ENCODE measurements around the gene ICOSLG. TPM values are rescaled to one million over a fixed set of nuclear protein-coding genes. Genes with fewer than 3 reads are reported as not detected.
"Not testable (repeated sequence)": the region's sequence is repeated elsewhere in the genome, so short reads cannot be mapped to it uniquely, and the experiment has no call there.

Gene ICOSLG
- total RNA-seq, 1 experiment from 2014 or later, result 1.5 TPM

DNA sequence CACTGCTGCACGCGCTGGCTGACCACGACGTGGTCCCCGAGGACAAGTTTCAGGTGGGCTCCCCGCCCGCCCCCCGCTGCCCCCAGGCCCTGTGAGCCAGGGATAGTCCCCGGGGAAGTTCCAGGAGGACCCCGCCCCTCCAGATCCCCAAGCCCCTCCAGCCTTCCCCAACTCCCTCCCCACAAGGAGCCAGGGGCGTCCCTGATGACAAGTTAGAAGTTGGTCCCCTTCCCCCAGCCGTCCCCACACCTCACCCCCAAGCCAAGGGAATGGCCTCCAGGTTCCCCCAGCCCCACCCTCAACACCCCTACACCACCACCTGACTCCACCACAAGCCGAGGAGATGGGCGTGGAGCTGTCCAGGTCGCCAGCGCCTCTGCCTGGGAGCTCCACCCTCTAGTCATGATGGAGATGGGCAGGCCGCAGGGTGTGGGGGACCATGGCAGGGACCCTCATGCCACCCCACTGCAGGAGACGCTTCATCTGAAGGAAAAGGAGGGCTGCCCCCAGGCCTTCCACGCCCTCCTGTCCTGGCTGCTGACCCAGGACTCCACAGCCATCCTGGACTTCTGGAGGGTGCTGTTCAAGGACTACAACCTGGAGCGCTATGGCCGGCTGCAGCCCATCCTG is 45.5 kb upstream of the ICOSLG start:
- Mint-ChIP-seq H3K4me1 (ENCODE audit: insufficient read depth, unreplicated experiment) (no peaks in the 10 kb centered on the region), H3K36me3 (ENCODE audit: insufficient read depth, unreplicated experiment) (no peaks in the 10 kb centered on the region), H3K9me3 (ENCODE audit: unreplicated experiment) (no peaks in the 10 kb centered on the region), H3K27ac (ENCODE audit: low read depth, unreplicated experiment) (no peak overlapping the region), H3K4me3 (ENCODE audit: unreplicated experiment) (no peak overlapping the region), H3K27me3 (ENCODE audit: insufficient read depth, unreplicated experiment) (no peaks in the 10 kb centered on the region)
- POLR2A ChIA-PET, result no interaction called here
- TF ChIP-seq, protein P1, sequence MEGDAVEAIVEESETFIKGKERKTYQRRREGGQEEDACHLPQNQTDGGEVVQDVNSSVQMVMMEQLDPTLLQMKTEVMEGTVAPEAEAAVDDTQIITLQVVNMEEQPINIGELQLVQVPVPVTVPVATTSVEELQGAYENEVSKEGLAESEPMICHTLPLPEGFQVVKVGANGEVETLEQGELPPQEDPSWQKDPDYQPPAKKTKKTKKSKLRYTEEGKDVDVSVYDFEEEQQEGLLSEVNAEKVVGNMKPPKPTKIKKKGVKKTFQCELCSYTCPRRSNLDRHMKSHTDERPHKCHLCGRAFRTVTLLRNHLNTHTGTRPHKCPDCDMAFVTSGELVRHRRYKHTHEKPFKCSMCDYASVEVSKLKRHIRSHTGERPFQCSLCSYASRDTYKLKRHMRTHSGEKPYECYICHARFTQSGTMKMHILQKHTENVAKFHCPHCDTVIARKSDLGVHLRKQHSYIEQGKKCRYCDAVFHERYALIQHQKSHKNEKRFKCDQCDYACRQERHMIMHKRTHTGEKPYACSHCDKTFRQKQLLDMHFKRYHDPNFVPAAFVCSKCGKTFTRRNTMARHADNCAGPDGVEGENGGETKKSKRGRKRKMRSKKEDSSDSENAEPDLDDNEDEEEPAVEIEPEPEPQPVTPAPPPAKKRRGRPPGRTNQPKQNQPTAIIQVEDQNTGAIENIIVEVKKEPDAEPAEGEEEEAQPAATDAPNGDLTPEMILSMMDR (IDR thresholded peaks at IDR 0.05; ENCODE audit: unreplicated experiment), result no peak
- CTCF ChIA-PET, result no interaction called here
- intact Hi-C loops (cut with micrococcal nuclease), result no loop called here
- no TSS peak for BruUV-seq (replicated peaks)
- no peak for DNase-seq (ENCODE audit: unreplicated experiment)

DNA sequence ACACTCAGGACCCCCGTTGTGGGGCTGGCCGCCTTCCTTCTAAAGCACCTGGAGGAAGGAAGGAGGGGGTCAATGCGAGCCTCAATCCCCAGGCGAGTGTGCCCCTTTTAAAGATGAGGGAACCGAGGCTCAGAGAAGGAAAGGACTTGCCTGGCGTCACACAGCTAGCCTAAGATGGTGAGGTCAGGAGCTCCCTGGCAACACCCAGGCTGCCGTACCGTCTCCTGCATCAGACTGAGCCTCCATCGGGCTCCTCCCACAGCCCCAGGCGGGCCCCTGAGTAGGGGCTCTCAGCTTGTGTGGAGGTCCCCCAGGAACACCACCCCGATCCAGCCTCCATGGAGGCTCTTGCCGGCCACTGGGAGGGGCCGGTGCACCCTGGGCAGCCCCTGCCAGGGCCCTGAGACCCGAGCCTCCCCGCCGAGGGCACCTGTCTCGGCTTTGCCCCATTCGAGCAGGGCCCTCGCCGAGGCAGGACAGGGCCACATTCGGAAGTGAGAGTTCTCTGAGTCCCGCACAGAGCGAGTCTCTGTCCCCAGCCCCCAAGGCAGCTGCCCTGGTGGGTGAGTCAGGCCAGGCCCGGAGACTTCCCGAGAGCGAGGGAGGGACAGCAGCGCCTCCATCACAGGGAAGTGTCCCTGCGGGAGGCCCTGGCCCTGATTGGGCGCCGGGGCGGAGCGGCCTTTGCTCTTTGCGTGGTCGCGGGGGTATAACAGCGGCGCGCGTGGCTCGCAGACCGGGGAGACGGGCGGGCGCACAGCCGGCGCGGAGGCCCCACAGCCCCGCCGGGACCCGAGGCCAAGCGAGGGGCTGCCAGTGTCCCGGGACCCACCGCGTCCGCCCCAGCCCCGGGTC is 44.6 kb upstream of the ICOSLG start, which contains the start of gene AIRE:
Gene AIRE, plus strand, starts transcription at position 739 of the 855 bp plus-strand sequence. CDS start 131 bp downstream, outside the sequence.
- BruUV-seq (replicated peaks), result no TSS peak
- no peaks in the 10 kb centered on the region for H3K4me1 Mint-ChIP-seq (ENCODE audit: insufficient read depth, unreplicated experiment)
- no peak for DNase-seq (ENCODE audit: unreplicated experiment)
- ChIA-PET CTCF (interaction anchor here (0.7 kb wide), 1 partner anchor 17 kb away, joined by 3 read pairs; no protein-coding TSS in a partner anchor), POLR2A (no interaction called here)
- H3K27ac Mint-ChIP-seq (ENCODE audit: low read depth, unreplicated experiment), result no peak within 1 kb of the TSS
- intact Hi-C loops (cut with micrococcal nuclease), result no loop called here
- TF ChIP-seq, protein P1 (IDR thresholded peaks at IDR 0.05; ENCODE audit: unreplicated experiment), result no peak
- H3K4me3 Mint-ChIP-seq (ENCODE audit: unreplicated experiment), result no peak within 1 kb of the TSS
- no peaks in the 10 kb centered on the region for H3K9me3 Mint-ChIP-seq (ENCODE audit: unreplicated experiment)
- H3K27me3 Mint-ChIP-seq (ENCODE audit: insufficient read depth, unreplicated experiment), result no peaks in the 10 kb centered on the region
- H3K36me3 Mint-ChIP-seq (ENCODE audit: insufficient read depth, unreplicated experiment), result no peaks in the 10 kb centered on the region

DNA sequence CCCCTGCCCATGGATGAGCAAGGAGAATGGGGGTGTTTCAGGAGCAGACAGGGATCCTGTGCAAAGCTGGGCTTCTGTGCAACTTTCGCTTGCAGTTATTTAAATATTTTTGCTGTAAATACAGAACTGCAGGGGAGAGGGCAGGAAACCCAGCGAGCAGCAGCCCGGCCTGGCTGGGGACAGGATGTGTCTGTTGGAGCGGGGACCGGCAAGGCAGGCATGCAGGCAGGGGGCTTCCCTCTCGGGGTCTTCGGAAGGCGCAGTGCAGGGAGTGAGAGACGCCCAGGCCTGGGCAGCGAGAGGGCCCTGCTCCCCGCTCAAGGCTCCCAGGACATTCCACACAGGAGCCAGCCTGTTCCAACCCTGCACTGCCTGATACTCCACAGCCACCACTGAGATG is 43.2 kb upstream of the ICOSLG start:
- intact Hi-C loops (cut with micrococcal nuclease), result no loop called here
- Mint-ChIP-seq H3K36me3 (ENCODE audit: insufficient read depth, unreplicated experiment) (no peaks in the 10 kb centered on the region), H3K27ac (ENCODE audit: low read depth, unreplicated experiment) (no peak overlapping the region), H3K4me1 (ENCODE audit: insufficient read depth, unreplicated experiment) (no peaks in the 10 kb centered on the region), H3K4me3 (ENCODE audit: unreplicated experiment) (no peak overlapping the region), H3K27me3 (ENCODE audit: insufficient read depth, unreplicated experiment) (no peaks in the 10 kb centered on the region), H3K9me3 (ENCODE audit: unreplicated experiment) (no peaks in the 10 kb centered on the region)
- no peak for DNase-seq (ENCODE audit: unreplicated experiment)
- CTCF ChIA-PET, result no interaction called here
- POLR2A ChIA-PET, result no interaction called here
- no TSS peak for BruUV-seq (replicated peaks)
- TF ChIP-seq, protein P1 (IDR thresholded peaks at IDR 0.05; ENCODE audit: unreplicated experiment), result no peak

DNA sequence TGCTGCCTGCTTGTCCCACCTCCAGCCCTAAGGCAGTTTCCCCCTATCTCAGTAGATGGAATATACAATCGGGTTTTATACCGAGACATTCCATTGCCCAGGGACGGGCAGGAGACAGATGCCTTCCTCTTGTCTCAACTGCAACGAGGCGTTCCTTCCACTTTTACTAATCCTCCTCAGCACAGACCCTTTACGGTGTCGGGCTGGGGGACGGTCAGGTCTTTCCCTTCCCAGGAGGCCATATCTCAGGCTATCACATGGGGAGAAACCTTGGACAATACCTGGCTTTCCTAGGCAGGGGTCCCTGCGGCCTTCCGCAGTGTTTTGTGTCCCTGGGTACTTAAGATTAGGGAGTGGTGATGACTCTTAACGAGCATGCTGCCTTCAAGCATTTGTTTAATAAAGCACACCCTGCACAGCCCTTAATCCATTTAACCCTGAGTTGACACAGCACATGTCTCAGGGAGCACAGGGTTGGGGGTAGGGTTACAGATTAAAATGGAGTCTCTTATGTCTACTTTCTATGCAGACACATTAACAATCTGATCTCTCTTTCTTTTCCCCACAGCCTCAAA is 42.6 kb upstream of the ICOSLG start:
- H3K4me3 Mint-ChIP-seq (ENCODE audit: unreplicated experiment); intact Hi-C loops (cut with micrococcal nuclease); DNase-seq (ENCODE audit: unreplicated experiment); H3K36me3 Mint-ChIP-seq (ENCODE audit: insufficient read depth, unreplicated experiment); CTCF ChIA-PET; POLR2A ChIA-PET; H3K9me3 Mint-ChIP-seq (ENCODE audit: unreplicated experiment); BruUV-seq (replicated peaks); H3K4me1 Mint-ChIP-seq (ENCODE audit: insufficient read depth, unreplicated experiment); H3K27ac Mint-ChIP-seq (ENCODE audit: low read depth, unreplicated experiment); H3K27me3 Mint-ChIP-seq (ENCODE audit: insufficient read depth, unreplicated experiment): not testable (repeated sequence)

Data from MCF 10A (cell line).